Cardiac muscle cell (in vitro differentiated cells and primary cell): ENCODE results near the gene DGKB. TPM values are rescaled to one million over a fixed set of nuclear protein-coding genes. Genes with fewer than 3 reads are reported as not detected.

Source experiments
- DNase-seq, 2 donors: peaks; one replicate each; pipeline versions ENCODE4 v3.0.0 to v3.0.0-alpha.2; 2010 to 2017; ENCODE audit warnings: low read depth in 1 of 2, low spot score in 1 of 2
- H3K27ac ChIP-seq: fragments of 200-600 bp; sonication (generic); 2 replicates; pipeline ENCODE4 v1.5.1; 2016
- H3K27me3 ChIP-seq: fragments of 200-600 bp; sonication (generic); 2 replicates; pipeline ENCODE4 v1.6.0; 2016; ENCODE audit warnings: control low read depth
- H3K36me3 ChIP-seq: fragments of 200-600 bp; sonication (generic); 2 replicates; pipeline ENCODE4 v1.5.1; 2016; ENCODE audit warnings: control low read depth
- H3K4me1 ChIP-seq: fragments of 200-600 bp; sonication (generic); 2 replicates; pipeline ENCODE4 v1.8.1; 2017; ENCODE audit warnings: low read depth, mild to moderate bottlenecking, mixed run types
- H3K4me3 ChIP-seq: fragments of 200-600 bp; sonication (generic); 2 replicates; pipeline ENCODE4 v1.5.1; 2016; ENCODE audit warnings: mild to moderate bottlenecking
- H3K9me3 ChIP-seq: fragments of 200-600 bp; sonication (generic); 2 replicates; pipeline ENCODE4 v1.5.1; 2017; ENCODE audit warnings: low read depth, mild to moderate bottlenecking, control low read depth
- CTCF ChIP-seq: IDR thresholded peaks from 2 replicates; pipeline ENCODE4 v1.5.1; 2012; ENCODE audit warnings: low read depth, mild to moderate bottlenecking, low read length
- polyA plus RNA-seq: library from polyadenylated mRNA; unstranded; fragments of >200 nt; fragmentation: Nextera tagmentation; extraction: Ambion mirVana; gene quantifications from 2 replicates; pipeline ENCODE4 v1.2.1, GENCODE V29; 2016
- total RNA-seq: library from RNA; depleted of rRNA; stranded (reverse); fragments of >200 nt; gene quantifications from 2 replicates; pipeline ENCODE4 v1.2.3, GENCODE V29; 2016

Gene DGKB
- total and polyA plus RNA-seq, 2 experiments from 2014 or later = 0.07 to 0.86 TPM

- Histone ChIP-seq H3K36me3 (no peaks in the 10 kb centered on the region), H3K27ac (no peak overlapping the region), H3K4me1 (peaks cover 8% of the 10 kb centered on the region), H3K4me3 (no peak overlapping the region), H3K27me3 (no peaks in the 10 kb centered on the region), H3K9me3 (no peaks in the 10 kb centered on the region)
- TF ChIP-seq CTCF = no peak
- no peak for DNase-seq
Measured at GRCh38 chr7:14376711-14377110, 525.8 kb downstream of the DGKB start.

GRCh38 chr7:14375998-14376397, 526.6 kb downstream of the DGKB start:
- Histone ChIP-seq H3K27me3 (no peaks in the 10 kb centered on the region), H3K36me3 (no peaks in the 10 kb centered on the region), H3K9me3 (no peaks in the 10 kb centered on the region), H3K27ac (no peak overlapping the region), H3K4me1 (peaks cover 8% of the 10 kb centered on the region), H3K4me3 (no peak overlapping the region)
- TF ChIP-seq CTCF = no peak
- no peak for DNase-seq

GRCh38 chr7:14374336-14374735, 528.2 kb downstream of the DGKB start:
- H3K4me3 ChIP-seq = no peak overlapping the region
- no peak for DNase-seq
- no peak for TF ChIP-seq CTCF
- H3K27ac ChIP-seq = no peak overlapping the region
- H3K9me3 ChIP-seq = no peaks in the 10 kb centered on the region
- no peaks in the 10 kb centered on the region for H3K27me3 ChIP-seq
- no peaks in the 10 kb centered on the region for H3K36me3 ChIP-seq
- peaks cover 8% of the 10 kb centered on the region for H3K4me1 ChIP-seq

GRCh38 chr7:14368285-14368684, 534.3 kb downstream of the DGKB start:
- Histone ChIP-seq H3K4me3 (no peak overlapping the region), H3K4me1 (no peaks in the 10 kb centered on the region), H3K9me3 (no peaks in the 10 kb centered on the region), H3K27ac (no peak overlapping the region), H3K36me3 (no peaks in the 10 kb centered on the region), H3K27me3 (no peaks in the 10 kb centered on the region)
- no peak for TF ChIP-seq CTCF
- DNase-seq = no peak

- H3K36me3 ChIP-seq = no peaks in the 10 kb centered on the region
- H3K9me3 ChIP-seq = no peaks in the 10 kb centered on the region
- no peaks in the 10 kb centered on the region for H3K4me1 ChIP-seq
- H3K27me3 ChIP-seq = no peaks in the 10 kb centered on the region
- no peak overlapping the region for H3K27ac ChIP-seq
- peak in 1 of 2 donors; percentile 42 for DNase-seq
- H3K4me3 ChIP-seq = no peak overlapping the region
- TF ChIP-seq CTCF = no peak
Measured at GRCh38 chr7:14351167-14351566, 551.4 kb downstream of the DGKB start.
